ENCODE results near the gene TOX2. TPM values are rescaled to one million over a fixed set of nuclear protein-coding genes. Genes with fewer than 3 reads are reported as not detected.

The TOX2 gene
- total RNA-seq, 4 donors from 2014 or later, result 3.4 to 7.7 (median 5.2) TPM

DNA sequence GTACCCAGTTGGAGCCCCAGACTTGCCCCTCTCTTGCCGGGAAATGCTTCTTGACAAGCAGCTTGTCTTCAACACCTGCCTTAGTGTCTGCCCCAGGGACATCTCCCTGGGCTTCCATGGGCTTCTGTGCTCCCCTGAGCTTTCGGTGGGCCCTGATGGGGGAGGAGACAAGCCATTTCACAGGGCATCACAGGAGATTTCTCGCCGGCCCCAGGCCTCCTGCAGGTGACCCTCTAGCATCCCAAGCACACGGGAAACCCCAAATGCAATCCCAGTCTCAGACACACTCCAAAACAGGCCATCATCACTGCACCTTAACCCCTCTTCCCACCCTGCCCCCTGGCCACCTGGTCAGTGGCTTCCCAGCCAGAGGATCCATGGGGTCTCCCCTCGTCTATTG lies 197.8 kb downstream of the TOX2 start:
- no peak for DNase-seq
- H3K4me1 ChIP-seq, result no peaks in the 10 kb centered on the region
- H3K27ac ChIP-seq, result no peak overlapping the region

DNA sequence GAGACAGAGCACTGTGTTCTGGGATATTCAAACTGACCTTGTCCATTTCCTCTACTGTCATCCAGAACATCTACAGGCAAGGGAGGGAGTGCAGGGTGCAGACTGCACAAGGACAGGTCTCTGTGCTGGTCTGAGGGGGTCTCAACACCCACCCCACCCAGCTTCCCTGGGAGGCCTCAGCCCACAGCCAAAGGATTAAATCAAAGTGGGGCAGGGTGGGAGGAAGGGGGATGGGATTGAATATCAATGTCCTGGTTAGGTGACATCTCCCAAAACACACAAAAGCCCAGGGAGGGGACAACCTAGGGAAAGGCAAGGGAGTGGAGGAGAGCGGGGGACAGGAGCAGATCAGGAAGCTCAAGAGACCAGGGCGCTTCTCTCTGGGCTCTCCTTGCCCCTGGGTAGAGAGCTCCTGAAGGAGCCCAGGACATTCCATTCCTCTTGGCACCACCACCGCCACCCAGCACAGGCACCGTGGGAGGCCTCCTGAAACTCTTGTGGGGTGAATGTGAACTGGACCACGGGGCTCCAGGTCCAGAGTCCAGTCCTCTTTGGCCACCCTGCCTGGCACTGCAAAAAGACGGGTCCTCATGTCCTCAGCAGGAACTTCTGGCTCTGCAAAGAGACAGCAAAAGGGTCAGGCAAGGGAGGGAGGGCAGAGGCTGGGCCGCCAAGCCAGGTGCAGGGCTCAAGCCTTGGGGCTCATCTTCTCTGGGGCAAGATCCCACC lies 198.4 kb downstream of the TOX2 start:
- H3K27ac ChIP-seq, result no peak overlapping the region
- no peaks in the 10 kb centered on the region for H3K27me3 ChIP-seq
- 61 to 77% methylated on average over 6 to 7 of the region's 7 CpGs for WGBS, 2 donors
- no peak overlapping the region for H3K4me3 ChIP-seq (replicated peaks in 1 of 3)
- H3K9me3 ChIP-seq, result no peaks in the 10 kb centered on the region
- no peak for DNase-seq
- H3K4me1 ChIP-seq, result no peaks in the 10 kb centered on the region
- intact Hi-C loops (cut with DNase I), result loop anchor here (10.0 kb wide), 1 partner anchor 202 kb away; the partner anchor contains the start of gene FITM2
- no peaks in the 10 kb centered on the region for H3K36me3 ChIP-seq
- no peak for TF ChIP-seq POLR2A (IDR thresholded peaks at IDR 0.05)
- TF ChIP-seq, protein P1, sequence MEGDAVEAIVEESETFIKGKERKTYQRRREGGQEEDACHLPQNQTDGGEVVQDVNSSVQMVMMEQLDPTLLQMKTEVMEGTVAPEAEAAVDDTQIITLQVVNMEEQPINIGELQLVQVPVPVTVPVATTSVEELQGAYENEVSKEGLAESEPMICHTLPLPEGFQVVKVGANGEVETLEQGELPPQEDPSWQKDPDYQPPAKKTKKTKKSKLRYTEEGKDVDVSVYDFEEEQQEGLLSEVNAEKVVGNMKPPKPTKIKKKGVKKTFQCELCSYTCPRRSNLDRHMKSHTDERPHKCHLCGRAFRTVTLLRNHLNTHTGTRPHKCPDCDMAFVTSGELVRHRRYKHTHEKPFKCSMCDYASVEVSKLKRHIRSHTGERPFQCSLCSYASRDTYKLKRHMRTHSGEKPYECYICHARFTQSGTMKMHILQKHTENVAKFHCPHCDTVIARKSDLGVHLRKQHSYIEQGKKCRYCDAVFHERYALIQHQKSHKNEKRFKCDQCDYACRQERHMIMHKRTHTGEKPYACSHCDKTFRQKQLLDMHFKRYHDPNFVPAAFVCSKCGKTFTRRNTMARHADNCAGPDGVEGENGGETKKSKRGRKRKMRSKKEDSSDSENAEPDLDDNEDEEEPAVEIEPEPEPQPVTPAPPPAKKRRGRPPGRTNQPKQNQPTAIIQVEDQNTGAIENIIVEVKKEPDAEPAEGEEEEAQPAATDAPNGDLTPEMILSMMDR (IDR thresholded peaks at IDR 0.05), result no peak

More for the DNA sequence above, 197.8 kb downstream of the TOX2 start:
- no peaks in the 10 kb centered on the region for H3K9me3 ChIP-seq
- 75 to 94% methylated on average over 5 to 6 of the region's 6 CpGs for WGBS, 2 donors
- no peaks in the 10 kb centered on the region for H3K27me3 ChIP-seq
- H3K4me3 ChIP-seq (replicated peaks in 1 of 3), result no peak overlapping the region
- no peaks in the 10 kb centered on the region for H3K36me3 ChIP-seq
- TF ChIP-seq, protein P1 (IDR thresholded peaks at IDR 0.05), result no peak
- no peak for TF ChIP-seq POLR2A (IDR thresholded peaks at IDR 0.05)
- intact Hi-C loops (cut with DNase I), result loop anchor here (10.0 kb wide), 1 partner anchor 202 kb away; the partner anchor contains the start of gene FITM2

DNA sequence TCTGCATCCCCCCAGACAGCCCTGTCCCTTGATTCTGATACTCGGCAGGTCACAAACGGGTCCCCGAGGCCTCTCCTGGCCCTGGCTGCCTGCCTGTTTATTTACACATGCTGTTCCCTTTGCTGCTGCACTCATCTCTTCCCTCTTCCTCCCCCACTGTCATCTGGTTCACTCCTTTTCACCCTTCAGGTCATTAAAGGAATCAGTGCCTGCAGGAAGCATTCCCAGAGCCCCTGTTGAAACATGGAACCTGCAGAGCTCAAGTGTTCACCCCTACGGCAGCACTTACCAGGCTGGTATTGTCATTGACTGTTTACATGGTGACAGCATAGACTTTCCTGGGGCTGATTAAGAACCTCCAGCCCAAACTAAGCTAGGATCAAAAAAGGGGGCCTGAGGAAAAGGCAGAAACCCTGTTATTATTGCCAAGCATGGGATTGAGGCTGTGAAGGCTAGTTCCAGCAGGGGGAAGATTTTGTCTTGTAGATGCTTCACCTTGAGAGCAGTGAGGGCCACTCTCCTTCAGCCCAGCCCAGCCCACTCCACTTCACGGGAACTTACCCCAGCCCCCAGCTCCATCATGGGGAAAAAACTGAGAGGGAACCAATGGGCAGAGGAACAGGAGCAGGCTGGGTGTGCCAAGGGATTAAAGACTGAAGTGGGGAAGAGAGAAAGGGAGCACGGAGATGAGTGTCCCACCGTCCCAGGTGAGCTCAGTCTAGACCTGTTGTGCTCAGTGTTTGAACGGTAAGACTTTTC lies 199.1 kb downstream of the TOX2 start:
- Histone ChIP-seq H3K27me3 (no peaks in the 10 kb centered on the region), H3K27ac (no peak overlapping the region), H3K36me3 (no peaks in the 10 kb centered on the region), H3K4me1 (no peaks in the 10 kb centered on the region), H3K9me3 (no peaks in the 10 kb centered on the region), H3K4me3 (replicated peaks in 1 of 3) (no peak overlapping the region)
- DNase-seq, result no peak
- TF ChIP-seq, protein P1 (IDR thresholded peaks at IDR 0.05), result no peak
- TF ChIP-seq POLR2A (IDR thresholded peaks at IDR 0.05), result no peak
- intact Hi-C loops (cut with DNase I), result loop anchor here (10.0 kb wide), 1 partner anchor 201 kb away; the partner anchor contains the start of gene FITM2
- 60 to 62% methylated on average over 7 to 8 of the region's 8 CpGs for WGBS, 2 donors

DNA sequence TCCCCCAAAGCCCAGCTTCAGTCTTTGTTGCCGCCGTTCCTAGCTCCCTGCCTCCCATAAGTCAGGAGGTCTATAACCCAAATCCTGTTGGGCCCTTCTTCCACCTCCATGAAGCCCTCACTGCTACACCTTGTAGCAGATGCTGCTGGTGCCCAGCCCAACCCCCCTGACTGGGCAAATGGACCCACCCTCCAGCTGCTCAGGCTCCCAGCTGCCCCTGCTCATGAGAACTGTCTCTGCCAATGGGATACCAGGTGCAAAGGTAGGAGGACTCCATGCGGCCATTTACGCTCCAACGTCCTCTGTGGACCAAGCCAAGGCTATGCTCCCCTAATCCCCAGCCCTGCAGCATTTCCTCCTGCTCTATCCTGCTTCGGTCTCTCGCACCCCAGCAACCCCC lies 200.5 kb downstream of the TOX2 start:
- 88 to 89% methylated on average over 7 of the region's 7 CpGs for WGBS, 2 donors
- Histone ChIP-seq H3K36me3 (no peaks in the 10 kb centered on the region), H3K9me3 (no peaks in the 10 kb centered on the region), H3K4me1 (no peaks in the 10 kb centered on the region), H3K4me3 (replicated peaks in 1 of 3) (no peak overlapping the region), H3K27me3 (no peaks in the 10 kb centered on the region), H3K27ac (no peak overlapping the region)
- no peak for DNase-seq
- intact Hi-C loops (cut with DNase I), result loop anchor here (5.0 to 10.0 kb wide), 2 partner anchors 77 to 200 kb away; partner anchors contain the start of gene FITM2
- no peak for TF ChIP-seq POLR2A (IDR thresholded peaks at IDR 0.05)
- TF ChIP-seq, protein P1 (IDR thresholded peaks at IDR 0.05), result no peak

Data from thyroid gland (tissue), 4 donors.